ENCODE data around the gene ZBTB7C. TPM values are rescaled to one million over a fixed set of nuclear protein-coding genes. Genes with fewer than 3 reads are reported as not detected.
A peak's percentile ranks its signal among the peaks of the same experiment; 100 is the strongest.

ZBTB7C gene
- polyA plus RNA-seq, 2 of the 4 experiments (the other 2 are of a cell fraction) = 0.10 to 0.12 TPM

DNA sequence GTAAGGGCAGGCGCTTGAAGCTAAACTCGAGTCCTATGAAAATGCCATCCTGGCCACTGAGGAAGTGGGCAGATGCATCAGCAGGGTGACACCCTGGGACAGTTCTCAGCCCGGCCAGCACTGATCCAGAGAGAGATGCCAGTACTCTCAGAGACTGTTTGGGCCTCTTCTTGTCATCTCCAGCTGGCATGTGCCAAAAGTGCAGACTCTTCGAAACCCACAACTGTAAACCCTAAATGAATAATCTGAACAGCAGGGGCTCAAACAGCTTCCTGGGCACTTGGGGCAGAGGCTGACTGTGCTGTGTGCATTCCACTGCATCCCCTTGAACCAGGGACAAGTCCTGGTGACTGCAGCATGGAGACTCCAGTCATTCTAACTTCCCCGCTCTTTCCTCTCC lies 274.6 kb downstream of the ZBTB7C start (continued):
- TF ChIP-seq BCL3 (IDR thresholded peaks at IDR 0.05) (no peak), REST (IDR thresholded peaks at IDR 0.05) (no peak), EHMT2 (IDR thresholded peaks at IDR 0.05; ENCODE audit: low read depth) (no peak)
- TF ChIP-seq, protein P1, sequence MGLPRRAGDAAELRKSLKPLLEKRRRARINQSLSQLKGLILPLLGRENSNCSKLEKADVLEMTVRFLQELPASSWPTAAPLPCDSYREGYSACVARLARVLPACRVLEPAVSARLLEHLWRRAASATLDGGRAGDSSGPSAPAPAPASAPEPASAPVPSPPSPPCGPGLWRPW (IDR thresholded peaks at IDR 0.05) = no peak

- Histone ChIP-seq H3K4me1 (peaks cover 5% of the 10 kb centered on the region; the same call in 1 of the 3 replicates), H3K4me2 (0 out of 3 replicates have a peak overlapping the region, but pooled peaks have one; percentile 14), H3K9me3 (no peaks in the 10 kb centered on the region), H3K27ac (no peak overlapping the region), H3K4me3 (no peak overlapping the region)
- FAIRE-seq (no peak), ATAC-seq (no peak), DNase-seq (ENCODE audit: low read depth in 1 of 2, low spot score in 1 of 2) (no peak)
- POLR2A ChIA-PET = no interaction called here
- CTCF ChIA-PET = interaction anchor here (0.6 to 1.2 kb wide), 2 partner anchors 15 to 39 kb away, joined by 3 to 4 read pairs; no protein-coding TSS in a partner anchor
- WGBS (ENCODE audit: missing lambda C conversion rate) = 43% methylated on average over 5 of the region's 5 CpGs
- TF ChIP-seq, protein P2, sequence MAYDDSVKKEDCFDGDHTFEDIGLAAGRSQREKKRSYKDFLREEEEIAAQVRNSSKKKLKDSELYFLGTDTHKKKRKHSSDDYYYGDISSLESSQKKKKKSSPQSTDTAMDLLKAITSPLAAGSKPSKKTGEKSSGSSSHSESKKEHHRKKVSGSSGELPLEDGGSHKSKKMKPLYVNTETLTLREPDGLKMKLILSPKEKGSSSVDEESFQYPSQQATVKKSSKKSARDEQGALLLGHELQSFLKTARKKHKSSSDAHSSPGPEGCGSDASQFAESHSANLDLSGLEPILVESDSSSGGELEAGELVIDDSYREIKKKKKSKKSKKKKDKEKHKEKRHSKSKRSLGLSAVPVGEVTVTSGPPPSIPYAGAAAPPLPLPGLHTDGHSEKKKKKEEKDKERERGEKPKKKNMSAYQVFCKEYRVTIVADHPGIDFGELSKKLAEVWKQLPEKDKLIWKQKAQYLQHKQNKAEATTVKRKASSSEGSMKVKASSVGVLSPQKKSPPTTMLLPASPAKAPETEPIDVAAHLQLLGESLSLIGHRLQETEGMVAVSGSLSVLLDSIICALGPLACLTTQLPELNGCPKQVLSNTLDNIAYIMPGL (CRISPR knock-in tag; IDR thresholded peaks at IDR 0.05; ENCODE audit: borderline replicate concordance) = no peak
- no peak for TF ChIP-seq ZFP36 (IDR thresholded peaks at IDR 0.05; ENCODE audit: borderline replicate concordance, partially characterized antibody)
- no peak for TF ChIP-seq NPAS2 (CRISPR knock-in tag; IDR thresholded peaks at IDR 0.05; ENCODE audit: borderline replicate concordance)
- no peak for TF ChIP-seq RARB (CRISPR knock-in tag; IDR thresholded peaks at IDR 0.05)
- TF ChIP-seq, protein P3, sequence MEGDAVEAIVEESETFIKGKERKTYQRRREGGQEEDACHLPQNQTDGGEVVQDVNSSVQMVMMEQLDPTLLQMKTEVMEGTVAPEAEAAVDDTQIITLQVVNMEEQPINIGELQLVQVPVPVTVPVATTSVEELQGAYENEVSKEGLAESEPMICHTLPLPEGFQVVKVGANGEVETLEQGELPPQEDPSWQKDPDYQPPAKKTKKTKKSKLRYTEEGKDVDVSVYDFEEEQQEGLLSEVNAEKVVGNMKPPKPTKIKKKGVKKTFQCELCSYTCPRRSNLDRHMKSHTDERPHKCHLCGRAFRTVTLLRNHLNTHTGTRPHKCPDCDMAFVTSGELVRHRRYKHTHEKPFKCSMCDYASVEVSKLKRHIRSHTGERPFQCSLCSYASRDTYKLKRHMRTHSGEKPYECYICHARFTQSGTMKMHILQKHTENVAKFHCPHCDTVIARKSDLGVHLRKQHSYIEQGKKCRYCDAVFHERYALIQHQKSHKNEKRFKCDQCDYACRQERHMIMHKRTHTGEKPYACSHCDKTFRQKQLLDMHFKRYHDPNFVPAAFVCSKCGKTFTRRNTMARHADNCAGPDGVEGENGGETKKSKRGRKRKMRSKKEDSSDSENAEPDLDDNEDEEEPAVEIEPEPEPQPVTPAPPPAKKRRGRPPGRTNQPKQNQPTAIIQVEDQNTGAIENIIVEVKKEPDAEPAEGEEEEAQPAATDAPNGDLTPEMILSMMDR (IDR thresholded peaks at IDR 0.05) = no peak
- no peak for TF ChIP-seq HEYL (CRISPR knock-in tag; IDR thresholded peaks at IDR 0.05)
Observed at GRCh38 chr18:48133671-48134251, 275.4 kb downstream of the ZBTB7C start.

- DNase-seq (ENCODE audit: low read depth in 1 of 2, low spot score in 1 of 2) = no peak
- POLR2A ChIA-PET = no interaction called here
- peaks cover 5% of the 10 kb centered on the region; the same call in 1 of the 3 replicates for H3K4me1 ChIP-seq
- TF ChIP-seq TP53 (CRISPR knock-in tag; IDR thresholded peaks at IDR 0.05) (no peak), MAFK (IDR thresholded peaks at IDR 0.05; ENCODE audit: partially characterized antibody) (peak; percentile 38), RARB (CRISPR knock-in tag; IDR thresholded peaks at IDR 0.05) (no peak), E2F6 (IDR thresholded peaks at IDR 0.05; ENCODE audit: borderline replicate concordance, low read depth) (no peak)
- TF ChIP-seq, protein P3 (IDR thresholded peaks at IDR 0.05) = no peak
- TF ChIP-seq, protein P4, sequence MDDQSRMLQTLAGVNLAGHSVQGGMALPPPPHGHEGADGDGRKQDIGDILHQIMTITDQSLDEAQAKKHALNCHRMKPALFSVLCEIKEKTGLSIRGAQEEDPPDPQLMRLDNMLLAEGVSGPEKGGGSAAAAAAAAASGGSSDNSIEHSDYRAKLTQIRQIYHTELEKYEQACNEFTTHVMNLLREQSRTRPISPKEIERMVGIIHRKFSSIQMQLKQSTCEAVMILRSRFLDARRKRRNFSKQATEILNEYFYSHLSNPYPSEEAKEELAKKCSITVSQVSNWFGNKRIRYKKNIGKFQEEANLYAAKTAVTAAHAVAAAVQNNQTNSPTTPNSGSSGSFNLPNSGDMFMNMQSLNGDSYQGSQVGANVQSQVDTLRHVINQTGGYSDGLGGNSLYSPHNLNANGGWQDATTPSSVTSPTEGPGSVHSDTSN (IDR thresholded peaks at IDR 0.05) = no peak
- TF ChIP-seq, protein P5, sequence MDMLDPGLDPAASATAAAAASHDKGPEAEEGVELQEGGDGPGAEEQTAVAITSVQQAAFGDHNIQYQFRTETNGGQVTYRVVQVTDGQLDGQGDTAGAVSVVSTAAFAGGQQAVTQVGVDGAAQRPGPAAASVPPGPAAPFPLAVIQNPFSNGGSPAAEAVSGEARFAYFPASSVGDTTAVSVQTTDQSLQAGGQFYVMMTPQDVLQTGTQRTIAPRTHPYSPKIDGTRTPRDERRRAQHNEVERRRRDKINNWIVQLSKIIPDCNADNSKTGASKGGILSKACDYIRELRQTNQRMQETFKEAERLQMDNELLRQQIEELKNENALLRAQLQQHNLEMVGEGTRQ (IDR thresholded peaks at IDR 0.05) = no peak
- H3K27ac ChIP-seq = no peak overlapping the region
- WGBS (ENCODE audit: missing lambda C conversion rate) = 69% methylated on average over 6 of the region's 6 CpGs
- CTCF ChIA-PET = interaction anchor here (0.6 kb wide), 1 partner anchor 39 kb away, joined by 3 read pairs; no protein-coding TSS in a partner anchor
- ATAC-seq = no peak
- no peaks in the 10 kb centered on the region for H3K9me3 ChIP-seq
- H3K4me3 ChIP-seq = no peak overlapping the region
- no peak overlapping the region for H3K4me2 ChIP-seq
- FAIRE-seq = no peak
Observed at GRCh38 chr18:48132797-48133655, 276.2 kb downstream of the ZBTB7C start.

Data from A549 (cell line).